Coronary artery (tissue), 2 donors: Measurements from ENCODE around the gene ANK3.
A peak's percentile ranks its signal among the peaks of the same experiment; 100 is the strongest.

Source experiments
- DNase-seq: peaks from one replicate; pipeline ENCODE4 v3.0.0-alpha.2; 2017; ENCODE audit warnings: low spot score
- H3K27ac ChIP-seq, 2 donors: fragments of 200-600 bp; sonication (generic); one replicate each; pipeline ENCODE4 v1.5.1; 2016 to 2019
- H3K4me3 ChIP-seq: fragments of 200-600 bp; sonication (generic); 2 replicates; pipeline ENCODE4 v1.5.1; 2016; ENCODE audit warnings: mild to moderate bottlenecking, moderate library complexity
- TF ChIP-seq, protein P1 (sequence below): fragments of 200-600 bp; sonication (generic); IDR thresholded peaks from one replicate; pipeline ENCODE4 v1.5.1; 2019; ENCODE audit warnings: antibody characterized with exemption

The ANK3 gene

DNA sequence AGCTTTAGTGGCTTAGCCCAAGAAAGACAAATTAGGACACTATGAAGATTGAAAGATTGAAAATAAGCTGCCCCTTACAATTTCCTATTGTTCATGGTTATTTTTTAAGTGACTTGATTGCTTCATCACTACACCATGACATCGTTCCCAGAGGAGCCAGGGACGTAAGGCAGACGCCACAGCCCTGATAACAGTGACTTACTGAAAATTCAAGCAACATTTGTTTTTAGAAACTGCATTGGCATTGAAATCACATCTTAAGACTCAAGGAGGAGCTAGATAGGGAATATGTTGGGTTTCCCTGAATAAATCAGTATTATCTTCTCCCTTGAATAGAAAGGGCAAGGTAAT lies 38.7 kb upstream of the ANK3 start:
- TF ChIP-seq, protein P1, sequence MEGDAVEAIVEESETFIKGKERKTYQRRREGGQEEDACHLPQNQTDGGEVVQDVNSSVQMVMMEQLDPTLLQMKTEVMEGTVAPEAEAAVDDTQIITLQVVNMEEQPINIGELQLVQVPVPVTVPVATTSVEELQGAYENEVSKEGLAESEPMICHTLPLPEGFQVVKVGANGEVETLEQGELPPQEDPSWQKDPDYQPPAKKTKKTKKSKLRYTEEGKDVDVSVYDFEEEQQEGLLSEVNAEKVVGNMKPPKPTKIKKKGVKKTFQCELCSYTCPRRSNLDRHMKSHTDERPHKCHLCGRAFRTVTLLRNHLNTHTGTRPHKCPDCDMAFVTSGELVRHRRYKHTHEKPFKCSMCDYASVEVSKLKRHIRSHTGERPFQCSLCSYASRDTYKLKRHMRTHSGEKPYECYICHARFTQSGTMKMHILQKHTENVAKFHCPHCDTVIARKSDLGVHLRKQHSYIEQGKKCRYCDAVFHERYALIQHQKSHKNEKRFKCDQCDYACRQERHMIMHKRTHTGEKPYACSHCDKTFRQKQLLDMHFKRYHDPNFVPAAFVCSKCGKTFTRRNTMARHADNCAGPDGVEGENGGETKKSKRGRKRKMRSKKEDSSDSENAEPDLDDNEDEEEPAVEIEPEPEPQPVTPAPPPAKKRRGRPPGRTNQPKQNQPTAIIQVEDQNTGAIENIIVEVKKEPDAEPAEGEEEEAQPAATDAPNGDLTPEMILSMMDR: no peak
- DNase-seq: no peak
- H3K4me3 ChIP-seq: no peak overlapping the region
- peak overlapping the region; percentile 39 to 43 for H3K27ac ChIP-seq

DNA sequence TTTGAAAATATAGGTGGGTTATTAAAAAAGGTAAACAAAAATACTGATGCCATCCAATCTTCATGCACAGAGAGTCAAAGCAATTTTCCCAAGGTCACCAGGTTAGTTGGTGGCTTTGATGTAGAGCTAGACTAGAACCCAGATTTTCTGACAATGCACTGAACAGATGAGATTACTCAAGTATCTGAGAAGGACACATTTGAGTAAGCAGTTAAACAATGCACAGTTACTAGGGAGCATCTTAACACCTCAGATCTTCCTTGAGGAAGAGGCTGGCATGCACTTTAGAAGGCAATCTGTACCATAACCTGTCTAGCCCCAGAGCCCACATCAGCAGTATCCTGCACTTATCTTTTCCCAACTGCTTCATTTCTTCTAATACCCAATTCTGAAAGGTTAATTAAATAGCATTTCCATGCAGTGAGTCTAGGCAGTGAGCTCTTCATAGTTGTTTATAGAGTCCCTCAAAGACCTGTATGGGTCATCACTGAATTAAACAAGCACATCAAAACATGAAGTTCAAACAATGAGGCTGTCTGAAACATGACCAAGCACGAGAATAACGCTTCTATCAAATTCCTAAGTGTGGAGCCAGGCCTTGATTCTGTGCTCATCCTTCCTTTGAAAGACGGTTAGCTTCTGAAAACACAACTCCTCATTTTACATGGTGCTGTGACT lies 38.2 kb upstream of the ANK3 start:
- Histone ChIP-seq H3K27ac (peak overlapping the region; percentile 39 to 43), H3K4me3 (no peak overlapping the region)
- TF ChIP-seq, protein P1: no peak
- DNase-seq: no peak

DNA sequence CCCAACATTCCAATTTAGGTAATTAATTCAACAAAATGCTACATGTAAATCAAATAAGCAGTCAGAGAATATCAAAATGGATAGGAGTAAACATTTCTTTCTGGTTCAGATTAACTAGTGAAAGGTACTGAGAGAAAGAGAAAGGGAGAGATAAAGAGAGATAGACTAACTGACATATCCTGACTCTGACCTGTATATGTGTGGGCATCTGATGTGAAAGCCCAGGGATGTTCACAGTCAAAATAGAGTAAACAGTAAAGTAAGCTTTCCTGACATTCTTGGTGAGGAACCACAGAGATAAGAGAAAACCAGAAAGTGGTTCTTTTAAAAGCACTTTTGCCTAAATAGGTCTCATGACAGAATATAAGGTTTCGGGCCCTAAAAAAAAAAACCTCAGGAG lies 37.5 kb upstream of the ANK3 start:
- Histone ChIP-seq H3K27ac (peak overlapping the region in 1 of 2 donors; percentile 0), H3K4me3 (no peak overlapping the region)
- no peak for DNase-seq
- TF ChIP-seq, protein P1: no peak

DNA sequence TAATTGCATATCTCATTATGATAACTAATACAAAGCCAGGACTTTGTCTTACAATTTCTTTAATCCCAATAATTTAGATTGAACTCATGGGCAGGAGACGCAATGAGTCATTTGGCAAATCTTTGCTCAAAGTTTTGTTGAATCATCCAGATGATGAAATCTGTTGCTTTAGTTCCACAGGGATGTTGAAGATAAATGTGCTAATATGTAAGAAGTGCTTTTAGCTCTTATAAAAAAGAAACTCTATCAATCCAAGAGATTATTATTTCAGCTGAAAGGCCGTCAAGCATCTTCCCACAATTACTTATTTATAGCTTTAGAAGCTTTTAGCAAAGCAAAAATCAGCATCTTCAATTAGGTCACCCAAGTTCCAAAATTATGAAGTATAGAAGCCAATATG lies 36.8 kb upstream of the ANK3 start:
- TF ChIP-seq, protein P1: no peak
- peak overlapping the region; percentile 0 to 22 for H3K27ac ChIP-seq
- no peak for DNase-seq
- no peak overlapping the region for H3K4me3 ChIP-seq

DNA sequence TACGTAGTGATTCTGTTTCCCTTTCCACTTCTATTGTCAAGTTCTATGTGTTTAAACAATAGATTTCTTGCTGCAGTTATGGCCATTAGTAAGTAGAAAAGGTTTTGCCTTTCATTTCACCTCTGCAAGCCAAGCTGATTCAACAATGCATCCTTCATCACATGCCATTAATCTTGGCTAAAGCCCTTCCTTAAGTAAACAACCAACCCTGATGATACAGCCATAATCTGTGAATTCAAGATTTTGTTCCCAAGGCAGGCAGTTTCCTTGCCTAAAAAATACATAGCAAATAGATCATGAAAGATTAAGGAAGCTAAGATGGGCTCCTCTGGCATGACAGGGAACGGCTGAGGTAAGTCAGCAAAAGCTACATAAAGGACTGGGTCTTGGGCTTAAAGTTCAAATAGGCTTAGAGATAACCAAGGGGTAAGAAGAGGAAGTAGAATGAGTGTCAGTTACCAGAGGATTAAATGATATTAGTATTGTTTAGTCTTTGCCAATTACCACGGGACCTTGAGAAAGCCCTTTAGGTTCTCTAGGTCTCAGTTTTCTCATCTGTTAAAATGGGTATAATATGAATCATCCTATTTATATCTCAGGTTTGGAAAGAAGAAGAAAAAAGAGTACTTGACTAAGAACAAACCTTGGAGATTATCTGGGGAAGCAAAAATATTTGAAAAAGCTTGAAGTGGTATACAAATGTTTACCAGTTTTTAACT lies 35.9 kb upstream of the ANK3 start:
- TF ChIP-seq, protein P1: no peak
- Histone ChIP-seq H3K27ac (peak overlapping the region in 1 of 2 donors; percentile 10), H3K4me3 (no peak overlapping the region)
- no peak for DNase-seq

DNA sequence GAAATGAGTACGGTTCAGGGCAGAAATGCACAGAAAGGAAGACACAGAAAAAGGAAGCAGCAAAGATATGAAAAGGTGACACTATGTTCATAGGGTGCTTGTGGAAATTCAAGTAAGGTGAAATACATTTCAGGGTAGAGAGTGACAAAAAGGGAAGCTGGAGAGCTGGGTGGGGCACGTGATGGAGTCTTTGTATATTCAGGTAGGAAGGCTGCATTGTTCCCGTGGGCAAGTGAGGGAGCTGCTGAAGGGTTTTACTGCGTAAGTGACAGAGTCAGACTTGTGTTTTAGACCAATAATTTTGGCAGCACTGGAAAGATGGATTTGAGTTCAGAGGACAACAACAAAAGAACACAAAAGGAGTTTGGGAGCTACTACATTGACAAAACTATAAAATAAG lies 35.3 kb upstream of the ANK3 start:
- H3K27ac ChIP-seq: no peak overlapping the region
- TF ChIP-seq, protein P1: no peak
- DNase-seq: no peak
- H3K4me3 ChIP-seq: no peak overlapping the region

DNA sequence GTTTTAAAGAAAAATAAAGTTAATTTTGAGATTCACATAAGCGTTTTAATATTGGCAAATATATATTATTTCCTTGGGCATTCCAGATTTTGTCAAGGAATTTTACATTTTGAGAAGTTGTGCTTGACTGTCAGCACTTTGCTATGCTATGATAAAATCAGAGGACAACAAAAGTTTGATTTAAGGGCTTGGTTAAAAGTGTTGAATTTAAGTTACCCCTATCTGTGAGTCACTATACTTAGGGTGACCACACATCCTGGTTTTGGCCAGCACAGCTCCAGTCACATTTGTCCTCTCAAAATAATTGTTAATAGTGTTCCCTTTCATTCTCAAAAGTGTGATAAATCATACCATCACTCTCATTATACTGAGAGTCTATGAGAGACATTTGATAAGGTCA lies 34.2 kb upstream of the ANK3 start:
- Histone ChIP-seq H3K27ac (no peak overlapping the region), H3K4me3 (no peak overlapping the region)
- DNase-seq: no peak
- TF ChIP-seq, protein P1: no peak
